Stomach (tissue), 4 donors: Measurements from ENCODE around the gene PANK2.

Experiments
- CTCF ChIP-seq, 7 experiments: fragments of 450-650 bp in 4 of 7; fragments of 200-600 bp in 3 of 7; sonication (generic) in 3 of 7; IDR thresholded peaks; one replicate each; pipeline ENCODE4 v1.5.1; 2016 to 2019; ENCODE audit warnings: antibody characterized with exemption in 7 of 7, control low read depth in 2 of 7, mild to moderate bottlenecking in 1 of 7
- POLR2A ChIP-seq, 4 donors: fragments of 450-650 bp; IDR thresholded peaks; one replicate each; pipeline ENCODE4 v1.6.1; 2016; ENCODE audit warnings: antibody characterized with exemption in 4 of 4, control low read depth in 2 of 4, mild to moderate bottlenecking in 1 of 4, moderate library complexity in 1 of 4

GRCh38 chr20:3910853-3911252, 21.7 kb downstream of the PANK2 start:
- TF ChIP-seq POLR2A (IDR thresholded peaks at IDR 0.05) = no peak
- TF ChIP-seq CTCF (IDR thresholded peaks at IDR 0.05) = no peak
